H9 (cell line): Measurements from ENCODE around the gene ZFAND3. TPM values are rescaled to one million over a fixed set of nuclear protein-coding genes. Genes with fewer than 3 reads are reported as not detected.

Experiments
- DNase-seq: peaks from one replicate; pipeline ENCODE4 v3.0.0-alpha.2; 2017
- H2AFZ ChIP-seq: one replicate; pipeline ENCODE4 v1.6.1; 2013; ENCODE audit warnings: mild to moderate bottlenecking, low read length, control low read depth, moderate library complexity
- H2AK5ac ChIP-seq: 2 replicates; pipeline ENCODE4 v1.6.1; 2013; ENCODE audit warnings: low read length, control low read depth, mixed read lengths; ENCODE audit not compliant: insufficient read length
- H2BK120ac ChIP-seq: one replicate; pipeline ENCODE4 v1.6.1; 2013; ENCODE audit warnings: low read depth, mild to moderate bottlenecking, low read length, control low read depth, inconsistent platforms; ENCODE audit not compliant: poor library complexity, severe bottlenecking
- H2BK12ac ChIP-seq: 2 replicates; pipeline ENCODE4 v1.6.1; 2013; ENCODE audit warnings: low read length, control low read depth, mixed read lengths, low read depth; ENCODE audit not compliant: insufficient read length
- H2BK15ac ChIP-seq: 2 replicates; pipeline ENCODE4 v1.6.1; 2013; ENCODE audit warnings: low read depth, low read length, control low read depth
- H2BK20ac ChIP-seq: one replicate; pipeline ENCODE4 v1.6.1; 2013; ENCODE audit warnings: low read depth, mild to moderate bottlenecking, low read length, control low read depth, inconsistent platforms; ENCODE audit not compliant: poor library complexity, severe bottlenecking
- H2BK5ac ChIP-seq: 2 replicates; pipeline ENCODE4 v1.6.1; 2013; ENCODE audit warnings: low read length, control low read depth, mixed read lengths; ENCODE audit not compliant: insufficient read length
- H3K14ac ChIP-seq: 2 replicates; pipeline ENCODE4 v1.6.1; 2013; ENCODE audit warnings: low read length, control low read depth; ENCODE audit not compliant: insufficient read depth
- H3K18ac ChIP-seq: 2 replicates; pipeline ENCODE4 v1.6.1; 2013; ENCODE audit warnings: low read depth, mild to moderate bottlenecking, mixed read lengths, low read length, control low read depth; ENCODE audit not compliant: insufficient read length
- H3K23ac ChIP-seq: 2 replicates; pipeline ENCODE4 v1.6.1; 2013; ENCODE audit warnings: low read length, control low read depth, mixed read lengths, low read depth; ENCODE audit not compliant: insufficient read length
- H3K23me2 ChIP-seq: 2 replicates; pipeline ENCODE4 v1.6.1; 2013; ENCODE audit warnings: low read depth, mild to moderate bottlenecking, mixed read lengths, low read length, control low read depth; ENCODE audit not compliant: insufficient read length, poor library complexity, severe bottlenecking
- H3K27ac ChIP-seq: 2 replicates; pipeline ENCODE4 v1.5.1; 2013; ENCODE audit warnings: low read length, control low read depth, mixed read lengths, low read depth; ENCODE audit not compliant: insufficient read length
- H3K27me3 ChIP-seq: 2 replicates; pipeline ENCODE4 v1.6.1; 2013; ENCODE audit warnings: low read length, control low read depth, inconsistent platforms; ENCODE audit not compliant: insufficient read depth
- H3K4ac ChIP-seq: 2 replicates; pipeline ENCODE4 v1.6.1; 2013; ENCODE audit warnings: low read depth, mild to moderate bottlenecking, control low read depth, inconsistent platforms, low read length, moderate library complexity
- H3K4me1 ChIP-seq: 2 replicates; pipeline ENCODE4 v1.6.1; 2013; ENCODE audit warnings: low read length, control low read depth, inconsistent platforms; ENCODE audit not compliant: insufficient read depth
- H3K4me2 ChIP-seq: 2 replicates; pipeline ENCODE4 v1.6.1; 2013; ENCODE audit warnings: low read length, control low read depth, mixed read lengths; ENCODE audit not compliant: insufficient read length, insufficient read depth
- H3K56ac ChIP-seq: 2 replicates; pipeline ENCODE4 v1.6.1; 2013; ENCODE audit warnings: low read depth, mild to moderate bottlenecking, mixed read lengths, low read length, control low read depth; ENCODE audit not compliant: insufficient read length
- H3K79me1 ChIP-seq: 2 replicates; pipeline ENCODE4 v1.6.1; 2013; ENCODE audit warnings: low read depth, mild to moderate bottlenecking, moderate library complexity, low read length, control low read depth, inconsistent platforms; ENCODE audit not compliant: insufficient read depth, poor library complexity, severe bottlenecking
- H3K79me2 ChIP-seq: 2 replicates; pipeline ENCODE4 v1.6.1; 2013; ENCODE audit warnings: low read length, control low read depth, inconsistent platforms; ENCODE audit not compliant: insufficient read depth
- H3K9ac ChIP-seq: 2 replicates; pipeline ENCODE4 v1.6.1; 2013; ENCODE audit warnings: low read length, control low read depth, mixed read lengths; ENCODE audit not compliant: insufficient read length; ENCODE audit errors: extremely low read depth
- H3K9me3 ChIP-seq: one replicate; pipeline ENCODE4 v1.6.1; 2013; ENCODE audit warnings: low read depth, low read length, inconsistent platforms; ENCODE audit not compliant: control insufficient read depth
- H3T11ph ChIP-seq: one replicate; pipeline ENCODE4 v1.6.1; 2013; ENCODE audit warnings: mild to moderate bottlenecking, low read length, control low read depth, inconsistent platforms
- H4K20me1 ChIP-seq: one replicate; pipeline ENCODE4 v1.6.1; 2013; ENCODE audit not compliant: control insufficient read depth, insufficient read length, insufficient read depth
- H4K5ac ChIP-seq: 2 replicates; pipeline ENCODE4 v1.6.1; 2013; ENCODE audit warnings: low read depth, mild to moderate bottlenecking, mixed read lengths, low read length, control low read depth; ENCODE audit not compliant: insufficient read length
- H4K8ac ChIP-seq: replicated peaks from 2 replicates; pipeline ENCODE4 v1.6.1; 2013; ENCODE audit warnings: low read length, control low read depth, mixed read lengths, low read depth; ENCODE audit not compliant: insufficient read length
- H4K91ac ChIP-seq: 2 replicates; pipeline ENCODE4 v1.6.1; 2013; ENCODE audit warnings: low read depth, mild to moderate bottlenecking, moderate library complexity, mixed read lengths, low read length, control low read depth; ENCODE audit not compliant: insufficient read length
- H3K27ac Mint-ChIP-seq, 3 experiments: 2 replicates in 2 of 3; 3 replicates in 1 of 3; pipeline ENCODE4 v1.8.0; 2020 to 2021; ENCODE audit warnings: mixed read lengths in 3 of 3, mild to moderate bottlenecking in 1 of 3, moderate library complexity in 1 of 3
- H3K27me3 Mint-ChIP-seq: 2 replicates; pipeline ENCODE4 v1.8.0; 2021; ENCODE audit warnings: low read depth, mild to moderate bottlenecking, moderate library complexity, mixed read lengths
- H3K36me3 Mint-ChIP-seq, 3 experiments: 2 replicates in 2 of 3; 3 replicates in 1 of 3; pipeline ENCODE4 v1.8.0; 2020 to 2021; ENCODE audit warnings: low read depth in 3 of 3, mixed read lengths in 3 of 3; ENCODE audit not compliant: insufficient read depth in 1 of 3
- H3K4me1 Mint-ChIP-seq, 2 experiments: 2 replicates each; pipeline ENCODE4 v1.8.0; 2020; ENCODE audit warnings: mixed read lengths in 2 of 2
- H3K4me3 Mint-ChIP-seq, 2 experiments: 2 replicates in 1 of 2; 3 replicates in 1 of 2; pipeline ENCODE4 v1.8.0; 2020 to 2021; ENCODE audit warnings: mild to moderate bottlenecking in 2 of 2, mixed read lengths in 2 of 2, moderate library complexity in 1 of 2
- H3K9me3 Mint-ChIP-seq, 2 experiments: 2 replicates in 1 of 2; 3 replicates in 1 of 2; pipeline ENCODE4 v1.8.0; 2020; ENCODE audit warnings: mild to moderate bottlenecking in 2 of 2, mixed read lengths in 2 of 2, moderate library complexity in 1 of 2
- CTCF ChIP-seq: fragments of 200-600 bp; sonication (generic); conservative IDR thresholded peaks from 3 replicates; pipeline ENCODE4 v1.8.0; 2021; ENCODE audit warnings: antibody characterized with exemption, mild to moderate bottlenecking
- WGBS: extraction: QIAGEN DNeasy Blood & Tissue Kit; methylation state at CpG from one replicate; pipeline ENCODE4 v1.1.7; 2013; ENCODE audit warnings: missing lambda C conversion rate, low lambda C conversion rate, mixed read lengths; ENCODE audit not compliant: insufficient read length; ENCODE audit errors: extremely low coverage; 5-methylcytosine and 5-hydroxymethylcytosine counted together
- total RNA-seq: library from RNA; stranded (reverse); gene quantifications from 2 replicates; pipeline ENCODE4 v1.2.1, GENCODE V29; 2021

The ZFAND3 gene
- total RNA-seq, 1 experiment from 2014 or later, result 57.7 TPM

GRCh38 chr6:38168126-38168525 lies 348.6 kb downstream of the ZFAND3 start:
- no peak overlapping the region for H3K4me3 Mint-ChIP-seq
- H4K91ac ChIP-seq, result no peak overlapping the region
- no peaks in the 10 kb centered on the region for H3K9me3 ChIP-seq
- no peak overlapping the region for H2BK120ac ChIP-seq
- no peak overlapping the region for H3T11ph ChIP-seq
- H2BK15ac ChIP-seq, result no peak overlapping the region
- no peaks in the 10 kb centered on the region for H3K79me1 ChIP-seq
- H3K79me2 ChIP-seq, result no peaks in the 10 kb centered on the region
- no peak for TF ChIP-seq CTCF
- no peaks in the 10 kb centered on the region for H3K23me2 ChIP-seq
- peaks cover 28 to 58% of the 10 kb centered on the region in 2 experiments for H3K4me1 Mint-ChIP-seq
- H2AFZ ChIP-seq, result no peak overlapping the region
- H3K56ac ChIP-seq, result no peak overlapping the region
- H3K14ac ChIP-seq, result no peak overlapping the region
- 0 out of 7 replicates have a peak overlapping the region, but pooled peaks of 1 of the 3 experiments have one; percentile 44 for H3K27ac Mint-ChIP-seq
- no peak overlapping the region for H2BK20ac ChIP-seq
- H3K4ac ChIP-seq, result no peak overlapping the region
- no peak for DNase-seq
- H2AK5ac ChIP-seq, result no peak overlapping the region
- WGBS, result no CpG with 5 or more reads among the region's 13 CpGs
- H3K9ac ChIP-seq, result no peak overlapping the region
- no peaks in the 10 kb centered on the region for H3K27me3 ChIP-seq
- no peak overlapping the region for H2BK12ac ChIP-seq
- H3K27ac ChIP-seq, result no peak overlapping the region
- no peak overlapping the region for H2BK5ac ChIP-seq
- no peak overlapping the region for H3K23ac ChIP-seq
- no peak overlapping the region for H3K4me2 ChIP-seq
- no peaks in the 10 kb centered on the region for H3K9me3 Mint-ChIP-seq
- H4K20me1 ChIP-seq, result no peaks in the 10 kb centered on the region
- H3K18ac ChIP-seq, result no peak overlapping the region
- peaks cover 0 to 2% (median 0%) of the 10 kb centered on the region in 3 experiments; a peak in 2 of 7 replicates for H3K36me3 Mint-ChIP-seq
- no peak overlapping the region for H4K8ac ChIP-seq
- H3K27me3 Mint-ChIP-seq, result no peaks in the 10 kb centered on the region; the same call in 1 of the 2 replicates
- H3K4me1 ChIP-seq, result no peaks in the 10 kb centered on the region; the same call in 1 of the 2 replicates
- no peak overlapping the region for H4K5ac ChIP-seq
